Middle frontal gyrus (tissue), 1 donor: ENCODE measurements around the gene UPF3A.
"Not testable (repeated sequence)": the region's sequence is repeated elsewhere in the genome, so short reads cannot be mapped to it uniquely, and the experiment has no call there.

ENCODE experiments used
- DNase-seq: peaks from one replicate; pipeline ENCODE4 v3.0.0-alpha.2; 2015; ENCODE audit warnings: low spot score; ENCODE audit errors: extremely low spot score

Gene UPF3A

DNA sequence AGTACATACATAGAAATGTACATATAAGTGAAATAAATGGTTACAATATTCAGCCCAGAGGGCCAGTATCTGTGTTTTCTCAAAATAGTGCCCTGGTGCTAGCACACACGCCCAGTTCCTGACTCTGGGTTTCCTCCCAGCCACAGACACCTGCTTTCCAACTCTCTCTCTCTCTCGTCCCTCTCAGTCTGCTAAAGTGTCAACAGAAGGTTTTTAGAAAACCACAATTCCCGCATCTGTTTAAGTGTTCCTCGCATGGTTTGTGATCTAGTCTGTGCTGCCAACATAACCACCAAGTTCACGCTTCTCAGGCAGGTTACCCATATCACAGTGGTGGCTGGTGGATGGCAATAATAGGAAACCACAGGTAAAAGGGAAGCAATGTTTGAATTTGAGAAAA lies 17.8 kb upstream of the UPF3A start:
- DNase-seq, result no peak

DNA sequence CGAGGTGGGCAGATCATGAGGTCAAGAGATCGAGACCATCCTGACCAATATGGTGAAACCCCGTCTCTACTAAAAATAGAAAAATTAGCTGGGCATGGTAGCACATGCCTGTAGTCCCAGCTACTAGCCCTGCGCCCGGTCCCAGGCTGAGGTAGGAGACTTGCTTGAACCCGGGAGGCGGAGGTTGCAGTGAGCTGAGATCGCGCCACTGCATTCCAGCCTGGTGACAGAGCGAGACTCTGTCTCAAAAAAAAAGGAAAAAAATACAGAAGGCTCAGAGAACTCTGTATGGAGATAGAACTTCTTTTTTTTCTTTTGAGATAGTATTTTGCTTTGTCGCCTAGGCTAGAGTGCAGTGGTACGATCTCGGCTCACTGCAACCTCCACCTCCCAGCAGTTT lies 17.1 kb upstream of the UPF3A start:
- not testable (repeated sequence) for DNase-seq

DNA sequence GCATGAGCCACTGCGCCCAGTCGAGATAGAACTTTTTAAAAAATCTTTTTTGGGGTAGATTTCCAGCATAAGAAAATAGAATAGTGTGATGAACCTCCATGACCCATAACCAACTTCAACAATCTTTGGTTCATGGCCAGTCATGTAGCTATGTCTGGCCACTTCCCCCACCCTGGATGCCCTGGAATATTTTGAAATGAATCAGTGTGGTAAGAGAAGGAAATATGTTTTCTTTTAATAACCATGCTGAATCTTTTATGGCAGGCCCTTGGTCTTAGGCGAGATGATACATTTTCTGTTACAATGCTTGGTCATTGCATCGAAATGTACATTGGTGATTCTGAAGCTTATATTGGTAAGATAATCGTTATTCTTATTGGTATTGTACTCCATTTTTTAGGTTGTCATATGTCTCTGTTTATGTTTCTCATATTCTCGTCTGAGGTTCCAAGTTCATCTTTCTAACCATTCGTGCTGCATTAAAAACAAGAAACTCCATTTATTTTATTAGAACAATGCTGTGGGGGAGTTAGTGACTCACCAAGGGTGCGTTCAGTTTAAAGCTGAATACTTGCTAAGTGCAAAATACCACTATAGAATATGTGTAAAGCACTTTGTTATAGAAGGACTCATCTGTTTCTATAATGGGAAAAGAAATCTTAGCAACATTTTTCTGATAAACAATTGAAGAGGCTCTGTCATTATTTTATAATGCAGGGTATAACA lies 16.4 kb upstream of the UPF3A start:
- DNase-seq, result no peak

DNA sequence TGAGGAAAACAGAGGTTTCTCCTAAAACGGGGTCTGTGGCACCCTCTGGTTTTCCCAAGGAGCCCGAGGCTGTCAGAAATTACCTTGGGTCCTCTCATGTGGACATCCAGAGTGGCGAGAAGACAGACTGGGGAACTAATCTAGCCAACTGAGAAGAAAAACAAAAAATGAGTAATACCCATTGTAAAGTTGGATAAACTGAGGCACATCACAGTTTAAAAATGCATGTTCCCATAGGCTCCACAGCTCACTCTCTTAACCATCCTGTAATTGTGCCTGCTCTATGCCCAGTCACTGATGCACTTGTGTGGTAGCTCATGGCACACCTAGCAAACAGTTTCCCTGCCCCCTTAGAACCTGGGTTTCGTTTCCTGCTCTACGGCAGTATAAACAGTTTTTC lies 15.2 kb upstream of the UPF3A start:
- DNase-seq, result no peak

DNA sequence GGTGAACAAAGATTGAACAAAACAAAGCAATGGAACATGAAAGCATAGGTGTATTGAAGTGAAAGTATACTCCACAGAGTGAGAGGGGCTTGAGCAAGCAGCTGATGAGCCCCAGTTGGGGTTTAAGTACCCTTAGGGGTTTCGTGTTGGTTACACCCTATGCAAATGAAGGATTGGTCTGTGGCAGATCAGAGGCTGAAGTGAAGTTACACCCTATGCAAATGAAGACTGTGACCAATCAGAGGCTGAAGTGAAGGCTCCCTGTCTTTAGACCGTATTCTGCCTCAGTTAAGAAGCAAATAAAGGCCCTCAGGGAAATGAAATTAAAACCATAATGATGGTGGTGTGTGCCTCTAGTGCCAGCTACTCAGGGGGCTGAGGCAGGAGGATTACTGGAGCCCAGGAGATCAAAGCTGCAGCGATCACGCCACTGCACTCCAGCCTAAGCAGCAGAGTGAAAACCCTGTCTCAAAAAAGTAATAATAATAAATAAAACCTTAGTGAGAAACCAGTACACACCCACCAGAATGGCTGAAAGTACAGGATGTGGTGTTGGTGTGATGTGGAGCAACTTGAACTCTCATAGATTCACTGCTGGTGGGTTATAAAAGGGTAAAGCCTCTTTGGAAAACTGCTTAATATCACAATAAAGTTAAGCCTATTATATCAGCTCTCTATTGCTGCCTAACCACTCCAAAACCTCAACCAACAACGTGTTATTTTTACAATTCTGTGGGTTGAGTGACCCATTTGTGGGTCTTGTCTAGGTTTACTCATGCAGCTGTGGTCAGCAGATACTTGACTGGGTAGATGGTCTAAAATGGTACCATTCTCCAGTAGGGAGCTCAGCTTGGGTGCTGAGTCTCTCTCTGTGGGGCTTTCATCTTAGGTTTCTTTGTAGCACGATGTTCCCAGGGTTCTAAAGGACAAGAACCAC lies 12.8 kb upstream of the UPF3A start:
- no peak for DNase-seq

DNA sequence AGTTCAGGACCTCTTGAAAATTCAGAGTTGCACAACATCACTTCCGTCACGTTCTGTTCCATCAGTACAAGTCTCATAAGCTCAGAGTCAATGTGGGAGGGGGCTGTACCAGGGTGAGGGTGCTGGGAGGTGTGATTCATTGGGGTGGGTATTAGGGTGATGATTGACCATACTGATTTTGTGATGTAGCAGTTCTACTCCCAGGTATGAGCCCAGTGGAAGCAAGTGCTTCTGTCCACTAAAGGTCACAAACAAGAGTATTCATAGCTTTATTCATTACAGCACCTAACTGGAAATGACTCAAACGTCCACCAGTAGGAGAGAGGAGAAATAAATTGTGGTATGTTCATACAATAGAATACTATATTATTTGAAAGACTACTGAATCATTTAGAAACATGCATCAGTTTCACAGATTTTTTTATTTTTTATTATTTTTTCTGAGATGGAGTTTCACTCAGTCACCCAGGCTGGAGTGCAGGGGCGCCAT lies 12.1 kb upstream of the UPF3A start:
- no peak for DNase-seq

DNA sequence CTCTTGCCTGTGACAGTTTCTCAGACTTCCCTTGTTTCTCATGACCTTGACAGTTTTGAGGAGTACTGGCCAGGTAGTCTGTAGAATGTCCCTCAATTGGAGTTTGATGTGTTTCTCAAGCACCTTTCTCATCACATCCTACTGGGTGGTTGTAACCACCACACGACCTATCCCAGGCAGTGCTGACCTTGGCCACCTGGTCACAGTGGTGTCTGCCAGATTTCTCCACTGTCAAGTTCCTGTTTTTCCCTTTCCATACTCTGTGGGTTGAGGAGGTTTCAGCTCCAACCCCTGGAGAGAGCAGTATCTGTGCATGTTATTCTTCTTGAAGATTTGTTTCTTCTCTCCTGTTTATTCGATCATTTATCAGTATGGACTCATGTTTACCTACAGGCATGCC lies 8.4 kb upstream of the UPF3A start:
- DNase-seq, result no peak

DNA sequence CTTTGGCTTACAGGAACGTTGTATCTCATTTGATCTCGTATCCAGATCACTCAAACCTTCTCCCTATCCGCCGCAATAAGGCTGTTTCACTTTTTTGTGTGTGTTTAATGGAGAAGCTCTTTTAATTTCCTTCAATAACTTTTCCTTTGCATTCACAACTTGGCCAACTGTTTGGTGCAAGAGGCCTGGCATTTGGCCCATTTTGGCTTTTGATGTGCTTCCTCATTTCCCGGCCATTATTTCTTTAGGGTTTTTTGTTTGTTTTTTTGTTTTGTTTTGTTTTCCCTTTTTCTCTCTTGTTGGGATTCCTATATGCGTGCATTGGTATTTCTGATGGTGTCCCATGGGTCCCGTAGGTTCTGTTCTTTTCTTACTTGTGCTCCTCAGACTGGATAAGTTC lies 6.1 kb upstream of the UPF3A start:
- DNase-seq, result no peak

DNA sequence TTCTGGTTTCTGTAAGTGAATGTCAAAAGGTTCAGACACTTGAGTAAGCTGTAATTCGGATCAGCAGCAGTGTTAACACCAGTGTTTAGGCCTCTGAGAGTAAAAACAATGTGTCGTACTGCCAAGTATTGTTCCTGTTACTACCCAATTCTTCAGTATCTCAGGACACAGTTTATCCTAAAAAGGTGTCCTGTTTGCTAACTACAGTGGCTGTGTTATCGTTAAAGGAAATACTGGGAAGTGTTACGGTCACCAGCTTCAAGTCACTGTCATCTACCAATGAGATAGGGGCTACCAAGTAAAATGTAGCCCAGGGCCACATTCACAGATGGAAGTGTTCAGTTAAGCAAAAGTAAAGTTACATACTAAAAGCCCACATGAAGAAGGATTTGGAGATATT lies 2.3 kb upstream of the UPF3A start:
- DNase-seq, result no peak

DNA sequence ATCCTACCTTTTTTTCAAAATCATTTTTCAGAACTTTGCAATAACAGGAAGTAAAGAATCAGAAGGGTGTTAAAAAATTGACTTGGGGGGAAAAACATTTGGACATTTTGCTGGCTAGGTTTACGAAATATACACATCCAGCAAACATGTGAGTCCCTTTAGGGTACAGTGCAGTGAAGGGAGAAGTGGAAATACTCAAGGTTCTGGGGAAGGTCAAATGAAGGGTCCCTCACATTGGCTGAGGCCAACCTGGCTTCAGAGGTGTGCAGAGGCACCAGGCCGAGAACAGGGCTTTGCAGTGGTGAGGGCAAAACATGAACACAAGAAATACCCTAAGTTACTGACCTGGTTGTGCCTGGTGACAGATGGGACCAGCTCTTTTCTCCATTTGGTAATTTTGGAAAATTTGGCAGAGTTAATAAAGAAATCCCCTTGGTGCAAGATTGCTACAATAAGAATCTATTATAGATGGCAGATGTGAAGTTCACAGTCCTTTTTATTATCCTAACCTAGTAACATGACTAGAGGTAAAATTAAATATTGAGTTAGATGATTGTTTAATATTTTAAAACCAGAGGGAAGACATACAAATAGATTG lies 1.5 kb upstream of the UPF3A start:
- DNase-seq, result no peak

DNA sequence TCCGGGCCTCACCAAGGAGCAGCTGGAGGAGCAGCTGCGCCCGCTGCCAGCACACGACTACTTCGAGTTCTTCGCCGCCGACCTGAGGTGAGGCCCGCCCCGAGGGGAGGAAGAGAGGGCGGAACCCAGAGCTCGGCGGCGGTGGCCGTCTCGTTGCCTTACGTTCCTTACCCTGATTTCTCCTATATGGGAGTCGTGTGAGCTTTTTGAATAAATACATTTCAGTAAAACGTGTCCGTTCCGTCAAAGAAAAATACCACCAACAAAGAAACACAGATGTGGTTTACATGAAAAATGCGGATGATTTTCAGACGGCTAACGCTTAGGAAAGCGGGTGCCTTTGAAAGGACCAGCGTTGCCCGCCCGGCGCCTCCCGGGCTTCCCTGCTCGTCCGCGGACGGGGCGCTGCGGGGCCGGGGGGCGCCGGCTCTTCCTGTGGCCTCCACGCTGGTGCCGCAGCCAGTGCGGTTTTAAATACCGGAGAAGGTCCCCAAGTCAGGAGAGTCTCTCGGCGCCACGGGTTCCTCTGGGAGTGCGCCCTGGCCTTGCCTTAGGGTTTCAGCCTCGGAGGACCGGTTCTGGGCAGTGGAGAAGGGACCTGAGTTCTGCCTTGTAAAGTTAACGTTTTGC lies 755 bp downstream of the UPF3A start:
- DNase-seq, result no peak

DNA sequence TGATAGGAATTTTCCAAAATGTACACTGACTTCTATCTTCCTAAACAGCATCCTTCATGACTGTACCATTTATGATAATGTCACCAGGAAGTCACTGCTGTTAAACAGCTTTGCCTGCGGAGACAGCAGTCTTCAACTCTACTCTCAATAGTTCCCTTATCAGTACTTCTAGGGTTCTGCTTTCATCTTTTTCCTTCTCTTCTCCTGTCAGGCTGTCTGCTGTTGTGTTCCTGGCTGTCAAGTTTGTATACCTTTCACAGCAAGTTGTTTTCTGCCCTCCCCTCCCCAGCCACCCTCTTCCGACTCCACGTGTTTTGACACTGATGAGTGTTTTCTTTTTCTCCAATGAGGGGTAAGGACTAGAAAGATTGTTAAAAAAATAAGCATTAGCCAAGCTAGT lies 2.2 kb downstream of the UPF3A start:
- DNase-seq, result no peak

DNA sequence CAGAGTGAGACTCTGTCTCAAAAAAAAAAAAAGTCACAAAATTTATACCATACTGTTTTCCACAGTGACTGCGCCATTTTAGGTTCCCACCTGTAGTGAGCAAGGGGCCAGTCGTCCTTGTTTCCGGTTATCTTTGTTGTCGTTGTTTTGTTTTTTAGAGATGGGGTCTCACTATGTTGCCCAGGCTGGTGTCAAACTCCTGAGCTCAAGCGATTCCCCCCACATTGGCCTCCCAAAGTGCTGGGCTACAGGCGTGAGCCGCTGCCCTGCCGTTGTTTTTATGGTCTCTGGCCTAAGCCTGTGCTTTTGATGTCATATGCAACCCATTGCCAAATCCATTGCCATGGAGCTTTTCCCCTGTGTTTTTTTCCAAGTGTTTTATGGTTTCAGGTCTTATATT lies 3.3 kb downstream of the UPF3A start:
- DNase-seq, result no peak

DNA sequence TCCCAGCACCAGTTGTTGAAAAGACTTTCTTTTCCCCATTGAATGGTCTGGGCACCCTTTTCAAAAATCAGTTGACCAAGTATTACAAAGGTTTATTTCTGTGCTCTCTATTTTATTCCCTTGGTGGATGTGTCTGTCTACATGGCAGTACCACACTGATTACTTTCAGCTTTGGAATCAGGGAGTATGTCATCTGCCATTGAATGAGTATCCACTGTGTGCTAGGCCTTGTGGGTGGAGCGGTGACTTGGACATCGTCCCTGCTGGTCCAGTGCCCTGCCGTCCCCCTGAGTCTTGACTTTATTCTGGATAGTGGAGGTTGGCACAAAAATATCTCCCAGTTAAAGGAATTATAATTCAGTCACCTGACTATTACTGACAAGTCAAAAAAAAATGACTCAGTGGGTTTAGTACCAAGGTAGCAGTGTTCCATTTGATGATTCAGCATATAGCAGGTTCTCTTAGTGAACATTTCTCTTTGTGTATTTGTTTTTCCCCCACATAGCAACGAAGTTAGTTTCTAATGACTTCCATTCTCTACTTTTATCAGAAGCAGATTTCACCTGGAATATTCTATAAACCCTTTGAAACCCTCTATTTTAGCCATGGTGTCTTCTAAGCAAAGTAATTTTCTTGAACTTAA lies 3.9 kb downstream of the UPF3A start:
- DNase-seq, result no peak

DNA sequence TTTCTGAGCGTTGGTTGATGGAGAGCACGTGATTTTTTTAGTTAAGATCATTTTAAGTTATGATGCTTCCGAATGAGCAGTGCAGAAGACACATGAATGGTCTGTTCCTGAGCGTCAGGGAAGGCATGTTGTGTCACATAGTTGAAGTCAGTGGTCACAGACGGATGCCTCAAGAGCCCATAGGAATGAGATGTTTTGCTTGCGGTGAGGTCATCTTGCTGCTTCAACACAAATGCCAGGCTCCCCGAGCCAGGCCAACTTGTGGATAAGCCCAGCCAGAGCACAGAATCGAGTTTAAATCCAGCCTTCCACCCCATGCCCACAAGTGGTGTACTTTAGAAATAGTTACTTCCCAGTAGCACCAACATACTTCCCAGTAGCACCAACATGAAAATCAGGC lies 5.4 kb downstream of the UPF3A start:
- no peak for DNase-seq

DNA sequence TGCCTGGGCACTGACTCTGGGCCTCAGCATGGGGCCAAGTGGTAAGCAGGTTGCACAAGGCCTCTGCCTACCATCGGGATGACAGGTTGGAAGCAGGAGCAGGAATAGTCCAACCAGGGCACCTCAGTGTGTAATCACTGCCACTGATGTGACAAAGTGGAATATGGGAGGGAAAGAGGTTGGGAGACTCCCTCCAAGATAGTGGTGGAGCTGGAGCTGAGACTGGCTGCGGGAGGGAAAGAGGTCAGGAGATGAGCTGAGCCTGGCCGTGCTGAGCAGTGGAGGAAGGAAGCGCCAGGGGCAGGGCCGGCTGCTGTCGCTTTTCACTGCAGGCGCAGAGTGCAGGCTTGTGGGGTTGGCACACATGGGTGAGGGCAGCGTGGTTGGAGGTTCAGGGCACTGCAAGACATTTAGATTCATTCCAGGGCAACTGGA lies 6.8 kb downstream of the UPF3A start:
- no peak for DNase-seq

DNA sequence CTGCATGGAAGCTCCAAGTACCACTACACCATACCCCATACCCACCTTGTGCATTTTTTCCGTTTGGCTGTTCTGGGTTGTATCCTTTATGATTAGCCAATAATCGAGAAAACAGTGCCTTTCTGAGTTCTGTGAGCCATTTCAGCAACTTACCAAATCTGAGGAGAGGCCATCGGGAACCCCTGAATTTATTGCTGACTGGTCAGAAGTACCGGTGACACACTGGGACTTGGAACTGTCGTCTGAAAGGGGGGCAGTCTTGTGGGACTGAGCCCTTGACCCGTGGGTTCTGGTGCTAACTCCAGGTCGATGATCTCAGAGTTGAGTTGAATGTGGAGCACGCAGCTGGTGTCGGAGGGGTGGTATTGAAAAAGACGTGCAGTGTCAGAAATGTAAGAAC lies 15.0 kb downstream of the UPF3A start:
- no peak for DNase-seq

DNA sequence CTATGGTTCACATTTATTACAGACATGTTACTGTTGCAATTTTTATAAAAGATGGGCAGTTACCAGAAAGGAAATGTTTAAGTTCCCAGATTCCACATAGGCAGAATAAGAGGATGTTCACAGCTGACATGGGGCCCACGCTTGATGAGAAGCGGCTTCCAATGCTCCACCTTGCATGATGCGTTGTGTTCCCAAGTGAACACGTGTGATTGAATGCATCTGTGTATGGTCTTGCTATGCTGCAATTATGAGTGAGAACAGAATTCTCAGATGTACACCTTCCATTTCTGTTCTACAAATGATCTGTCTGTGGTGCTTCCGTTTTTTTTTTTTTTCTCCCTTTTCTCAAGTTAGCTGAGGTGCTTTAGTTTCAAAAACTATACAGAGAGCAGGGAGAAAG lies 15.5 kb downstream of the UPF3A start:
- no peak for DNase-seq

DNA sequence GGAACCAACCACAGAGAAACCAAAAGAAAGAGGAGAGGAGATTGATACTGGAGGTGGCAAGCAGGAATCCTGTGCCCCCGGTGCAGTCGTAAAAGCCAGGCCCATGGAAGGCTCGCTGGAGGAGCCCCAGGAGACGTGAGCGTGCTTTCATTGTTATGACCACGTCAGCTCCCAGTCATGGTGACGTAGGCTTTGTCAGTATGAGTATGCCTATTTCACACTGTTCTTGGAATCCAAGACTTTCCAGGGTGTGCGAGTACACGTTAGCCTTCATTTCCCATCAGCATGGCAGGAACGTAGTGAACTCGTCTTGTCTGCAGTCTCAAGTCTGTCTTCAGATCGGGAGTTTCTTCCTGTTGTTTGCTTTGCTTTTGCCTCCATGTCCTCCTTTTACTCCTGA lies 17.5 kb downstream of the UPF3A start:
- DNase-seq, result no peak

DNA sequence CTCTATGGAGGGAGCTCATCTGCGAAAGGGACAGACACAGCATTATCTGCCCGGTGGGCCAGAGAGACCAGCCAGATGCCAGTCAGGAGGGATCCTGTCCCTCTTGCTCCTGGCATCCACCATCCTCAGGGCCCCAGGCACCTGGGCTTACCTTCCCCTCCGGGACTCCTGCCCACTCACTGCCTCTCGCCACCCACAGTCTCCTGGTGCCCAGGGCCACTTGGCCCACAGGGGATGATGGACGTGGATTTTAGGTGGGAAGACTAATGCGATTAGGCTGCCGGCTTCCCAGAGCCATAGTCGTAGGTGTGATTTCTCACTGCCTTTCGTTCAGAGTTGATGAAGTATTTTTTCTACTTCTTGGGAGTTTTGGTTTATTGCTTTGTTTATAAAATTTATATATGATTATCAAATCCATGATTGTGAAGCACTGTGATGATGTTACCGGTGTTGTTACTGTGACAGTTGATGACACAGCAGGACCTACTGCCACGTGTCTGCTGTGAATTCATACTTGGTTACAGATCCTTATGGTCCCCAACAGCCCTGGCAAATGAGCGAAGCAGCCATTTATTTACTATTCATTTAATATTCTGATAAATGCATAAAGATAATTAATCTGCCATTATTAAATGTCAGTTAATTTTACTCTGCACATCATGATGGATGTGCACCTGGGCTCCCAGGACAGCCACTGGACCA lies 18.4 kb downstream of the UPF3A start:
- DNase-seq, result no peak
